ENCODE results near the gene STK25.

STK25 gene

GRCh38 chr2:241555711-241556110, 47.3 kb upstream of the STK25 start (continued):
- TF ChIP-seq ZNF548 (tag by site-specific recombination; IDR thresholded peaks at IDR 0.05) = no peak
- TF ChIP-seq ZNF354C (tag by site-specific recombination; IDR thresholded peaks at IDR 0.05; ENCODE audit: borderline replicate concordance, low read depth) = no peak
- no peak for TF ChIP-seq GFI1B (tag by site-specific recombination; IDR thresholded peaks at IDR 0.05)
- no peak for TF ChIP-seq ZFHX2 (tag by site-specific recombination; conservative IDR thresholded peaks at IDR 0.05)
- no peak for TF ChIP-seq ZSCAN23 (tag by site-specific recombination; IDR thresholded peaks at IDR 0.05)
- TF ChIP-seq ZNF560 (tag by site-specific recombination; IDR thresholded peaks at IDR 0.05; ENCODE audit: borderline replicate concordance) = no peak

GRCh38 chr2:241554610-241555322, 46.4 kb upstream of the STK25 start:
- no peak for TF ChIP-seq BCL11A (tag by site-specific recombination; IDR thresholded peaks at IDR 0.05; ENCODE audit: low read depth)
- no peak for TF ChIP-seq ZBTB20 (tag by site-specific recombination; IDR thresholded peaks at IDR 0.05)
- no peak overlapping the region for H3K27ac ChIP-seq (ENCODE audit: extremely low read depth, low read depth, low read length)
- CTCF ChIA-PET = no interaction called here
- H3K4me1 ChIP-seq (ENCODE audit: control insufficient read depth, insufficient read depth, low read length) = peaks cover 5% of the 10 kb centered on the region; the same call in 1 of the 2 replicates
- no peaks in the 10 kb centered on the region for H3K36me3 ChIP-seq (ENCODE audit: control insufficient read depth in 2 of 2, insufficient read depth in 1 of 2, low read length in 2 of 2)
- H3K9me3 ChIP-seq (ENCODE audit: control insufficient read depth, insufficient read depth, low read depth, low read length) = no peaks in the 10 kb centered on the region; the same call in 1 of the 2 replicates
- no peak overlapping the region for H3K4me3 ChIP-seq (ENCODE audit: low read depth, low read length)
- POLR2A ChIA-PET = interaction anchor here (0.7 kb wide), 1 partner anchor 11 kb away, joined by 3 read pairs; no protein-coding TSS in a partner anchor

DNA sequence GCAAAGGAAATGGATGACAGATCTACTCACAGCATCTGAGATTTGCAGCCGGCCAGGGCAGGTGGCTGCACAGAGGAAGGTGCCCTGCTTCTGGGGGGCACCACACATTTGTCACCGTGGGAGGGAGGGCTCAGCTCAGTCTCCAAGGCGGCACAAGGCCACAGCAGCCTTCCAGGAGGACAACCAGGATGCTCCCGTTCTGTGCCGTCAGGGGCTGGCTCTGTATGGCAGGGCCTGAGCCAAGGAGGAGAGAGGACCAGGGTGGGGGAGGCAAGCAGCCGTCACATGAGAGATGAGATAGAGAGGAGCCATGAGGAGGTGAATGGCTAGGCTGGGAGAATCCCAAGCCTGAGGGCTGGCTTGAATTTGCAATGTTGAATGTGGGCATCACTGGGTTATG, 45.6 kb upstream of the STK25 start:
- Histone ChIP-seq H3K4me1 (ENCODE audit: control insufficient read depth, insufficient read depth, low read length) (peaks cover 5% of the 10 kb centered on the region; the same call in 1 of the 2 replicates), H3K27ac (ENCODE audit: extremely low read depth, low read depth, low read length) (no peak overlapping the region), H3K9me3 (ENCODE audit: control insufficient read depth, insufficient read depth, low read depth, low read length) (no peaks in the 10 kb centered on the region; the same call in 1 of the 2 replicates), H3K4me3 (ENCODE audit: low read depth, low read length) (no peak overlapping the region), H3K36me3 (ENCODE audit: control insufficient read depth in 2 of 2, insufficient read depth in 1 of 2, low read length in 2 of 2) (no peaks in the 10 kb centered on the region)
- TF ChIP-seq ZBTB8A (tag by site-specific recombination; IDR thresholded peaks at IDR 0.05) (no peak), ZNF560 (tag by site-specific recombination; IDR thresholded peaks at IDR 0.05; ENCODE audit: borderline replicate concordance) (no peak), ZNF423 (tag by site-specific recombination; IDR thresholded peaks at IDR 0.05) (no peak), ZBTB7A (tag by site-specific recombination; IDR thresholded peaks at IDR 0.05; ENCODE audit: low read depth) (no peak), ZNF324 (tag by site-specific recombination; IDR thresholded peaks at IDR 0.05) (no peak)
- CTCF ChIA-PET = no interaction called here
- POLR2A ChIA-PET = no interaction called here

GRCh38 chr2:241553512-241553830, 45.1 kb upstream of the STK25 start:
- H3K36me3 ChIP-seq (ENCODE audit: control insufficient read depth in 2 of 2, insufficient read depth in 1 of 2, low read length in 2 of 2) = no peaks in the 10 kb centered on the region
- H3K4me1 ChIP-seq (ENCODE audit: control insufficient read depth, insufficient read depth, low read length) = peaks cover 5% of the 10 kb centered on the region; the same call in 1 of the 2 replicates
- CTCF ChIA-PET = no interaction called here
- no peak overlapping the region for H3K4me3 ChIP-seq (ENCODE audit: low read depth, low read length)
- POLR2A ChIA-PET = no interaction called here
- H3K27ac ChIP-seq (ENCODE audit: extremely low read depth, low read depth, low read length) = no peak overlapping the region
- H3K9me3 ChIP-seq (ENCODE audit: control insufficient read depth, insufficient read depth, low read depth, low read length) = no peaks in the 10 kb centered on the region; the same call in 1 of the 2 replicates
- TF ChIP-seq ZNF513 (tag by site-specific recombination; IDR thresholded peaks at IDR 0.05) = no peak
- no peak for TF ChIP-seq ZNF175 (tag by site-specific recombination; IDR thresholded peaks at IDR 0.05)
- TF ChIP-seq ZNF561 (tag by site-specific recombination; IDR thresholded peaks at IDR 0.05; ENCODE audit: borderline replicate concordance) = no peak
- TF ChIP-seq ZFHX2 (tag by site-specific recombination; conservative IDR thresholded peaks at IDR 0.05) = no peak
- TF ChIP-seq ZBTB21 (tag by site-specific recombination; IDR thresholded peaks at IDR 0.05) = no peak
- no peak for TF ChIP-seq ZNF792 (tag by site-specific recombination; IDR thresholded peaks at IDR 0.05)
- TF ChIP-seq ZNF391 (tag by site-specific recombination; IDR thresholded peaks at IDR 0.05; ENCODE audit: borderline replicate concordance, low read depth) = no peak
- TF ChIP-seq, protein P1, sequence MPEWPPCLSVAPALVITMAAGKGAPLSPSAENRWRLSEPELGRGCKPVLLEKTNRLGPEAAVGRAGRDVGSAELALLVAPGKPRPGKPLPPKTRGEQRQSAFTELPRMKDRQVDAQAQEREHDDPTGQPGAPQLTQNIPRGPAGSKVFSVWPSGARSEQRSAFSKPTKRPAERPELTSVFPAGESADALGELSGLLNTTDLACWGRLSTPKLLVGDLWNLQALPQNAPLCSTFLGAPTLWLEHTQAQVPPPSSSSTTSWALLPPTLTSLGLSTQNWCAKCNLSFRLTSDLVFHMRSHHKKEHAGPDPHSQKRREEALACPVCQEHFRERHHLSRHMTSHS (tag by site-specific recombination; IDR thresholded peaks at IDR 0.05) = no peak
- no peak for TF ChIP-seq ZNF146 (tag by site-specific recombination; IDR thresholded peaks at IDR 0.05)
- no peak for TF ChIP-seq ZNF10 (tag by site-specific recombination; IDR thresholded peaks at IDR 0.05)
- no peak for TF ChIP-seq GFI1B (tag by site-specific recombination; IDR thresholded peaks at IDR 0.05)
- TF ChIP-seq, protein P2, sequence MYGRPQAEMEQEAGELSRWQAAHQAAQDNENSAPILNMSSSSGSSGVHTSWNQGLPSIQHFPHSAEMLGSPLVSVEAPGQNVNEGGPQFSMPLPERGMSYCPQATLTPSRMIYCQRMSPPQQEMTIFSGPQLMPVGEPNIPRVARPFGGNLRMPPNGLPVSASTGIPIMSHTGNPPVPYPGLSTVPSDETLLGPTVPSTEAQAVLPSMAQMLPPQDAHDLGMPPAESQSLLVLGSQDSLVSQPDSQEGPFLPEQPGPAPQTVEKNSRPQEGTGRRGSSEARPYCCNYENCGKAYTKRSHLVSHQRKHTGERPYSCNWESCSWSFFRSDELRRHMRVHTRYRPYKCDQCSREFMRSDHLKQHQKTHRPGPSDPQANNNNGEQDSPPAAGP (tag by site-specific recombination; IDR thresholded peaks at IDR 0.05) = no peak
- no peak for TF ChIP-seq ZNF768 (tag by site-specific recombination; IDR thresholded peaks at IDR 0.05)
- TF ChIP-seq, protein P3, sequence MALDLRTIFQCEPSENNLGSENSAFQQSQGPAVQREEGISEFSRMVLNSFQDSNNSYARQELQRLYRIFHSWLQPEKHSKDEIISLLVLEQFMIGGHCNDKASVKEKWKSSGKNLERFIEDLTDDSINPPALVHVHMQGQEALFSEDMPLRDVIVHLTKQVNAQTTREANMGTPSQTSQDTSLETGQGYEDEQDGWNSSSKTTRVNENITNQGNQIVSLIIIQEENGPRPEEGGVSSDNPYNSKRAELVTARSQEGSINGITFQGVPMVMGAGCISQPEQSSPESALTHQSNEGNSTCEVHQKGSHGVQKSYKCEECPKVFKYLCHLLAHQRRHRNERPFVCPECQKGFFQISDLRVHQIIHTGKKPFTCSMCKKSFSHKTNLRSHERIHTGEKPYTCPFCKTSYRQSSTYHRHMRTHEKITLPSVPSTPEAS (tag by site-specific recombination; IDR thresholded peaks at IDR 0.05) = no peak
- no peak for TF ChIP-seq KLF10 (tag by site-specific recombination; IDR thresholded peaks at IDR 0.05)
- TF ChIP-seq ZNF580 (tag by site-specific recombination; IDR thresholded peaks at IDR 0.05) = no peak
